HG03378 (cell line): ENCODE measurements around the gene MOK.

Source experiments
- ATAC-seq: cut with Tn5 transposase; IDR thresholded peaks from one replicate; pipeline ENCODE4 v1.9.1; 2021; ENCODE audit warnings: mild to moderate bottlenecking, moderate library complexity; ENCODE audit not compliant: unreplicated experiment

The MOK gene

DNA sequence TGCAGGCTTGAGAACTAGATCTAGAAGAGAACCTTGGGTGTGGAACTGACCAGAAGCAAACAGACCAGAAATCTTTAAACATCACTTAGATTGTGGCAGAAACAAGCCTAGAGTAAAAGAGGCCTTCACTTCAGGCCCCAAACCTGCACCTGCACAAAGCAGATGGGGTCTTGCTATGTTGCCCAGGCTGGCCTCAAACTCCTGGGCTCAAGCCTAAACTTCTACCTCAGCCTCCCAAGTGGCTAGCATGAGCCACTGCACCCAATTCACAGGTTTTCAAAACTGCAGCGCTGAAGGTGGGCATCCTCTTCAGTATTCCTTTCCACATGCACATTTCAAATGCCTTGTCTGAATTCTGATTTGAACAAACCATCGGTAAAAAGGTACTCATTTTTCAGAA lies 19.9 kb downstream of the MOK start:
- no peak for ATAC-seq

DNA sequence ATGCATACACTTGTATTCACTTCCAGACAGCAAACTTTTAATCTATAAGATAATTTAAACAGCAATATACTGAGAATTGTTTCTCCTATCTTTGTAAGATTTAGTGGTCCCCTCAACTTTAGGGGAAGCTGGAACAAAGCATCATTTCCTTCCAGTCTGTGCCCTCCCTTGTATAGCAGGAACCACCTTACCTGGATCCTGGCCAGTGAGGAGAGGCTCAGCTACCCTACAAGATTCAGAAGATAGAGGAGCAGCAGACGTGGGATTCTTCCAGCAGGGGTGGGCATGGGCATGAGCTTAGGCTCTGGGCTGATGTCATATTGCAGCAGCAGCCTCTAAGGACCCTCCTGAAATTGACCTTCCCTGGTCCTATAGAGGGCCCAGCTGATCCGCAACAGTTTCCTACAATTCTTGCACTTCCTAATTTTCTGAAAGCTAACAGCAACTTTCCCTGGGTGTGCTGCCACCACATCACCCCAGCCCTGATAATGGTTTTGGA lies 21.3 kb downstream of the MOK start:
- no peak for ATAC-seq

DNA sequence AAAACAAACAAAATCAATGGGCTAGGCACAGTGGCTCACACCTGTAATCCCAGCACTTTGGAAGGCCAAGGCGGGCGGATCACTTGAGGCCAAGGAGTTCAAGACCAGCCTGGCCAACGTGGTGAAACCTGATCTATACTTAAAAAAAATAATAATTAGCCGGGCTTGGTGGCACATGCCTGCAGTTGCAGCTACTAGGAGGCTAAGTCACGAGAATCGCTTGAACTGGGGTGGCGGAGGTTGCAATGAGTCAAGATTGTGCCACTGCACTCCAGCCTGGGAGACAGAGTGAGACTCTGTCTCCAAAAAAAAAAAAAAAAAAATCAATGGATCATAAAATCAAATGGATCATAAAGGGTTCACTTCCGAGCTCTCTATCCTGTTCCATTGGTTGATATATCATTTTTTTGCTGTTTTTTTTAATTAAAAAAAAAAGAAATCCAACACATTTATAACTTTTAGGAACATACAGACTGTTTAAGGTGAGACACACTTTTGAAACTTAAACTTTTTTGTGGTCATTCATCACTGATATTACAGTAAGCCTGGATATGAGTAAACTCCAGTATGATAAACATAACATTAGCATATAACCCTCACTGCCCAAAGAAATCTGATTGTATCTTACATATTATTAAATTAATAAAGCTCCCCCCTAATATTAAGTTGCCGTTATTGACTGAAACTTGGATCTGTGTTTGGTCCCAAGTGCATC lies 22.1 kb downstream of the MOK start:
- no peak for ATAC-seq

DNA sequence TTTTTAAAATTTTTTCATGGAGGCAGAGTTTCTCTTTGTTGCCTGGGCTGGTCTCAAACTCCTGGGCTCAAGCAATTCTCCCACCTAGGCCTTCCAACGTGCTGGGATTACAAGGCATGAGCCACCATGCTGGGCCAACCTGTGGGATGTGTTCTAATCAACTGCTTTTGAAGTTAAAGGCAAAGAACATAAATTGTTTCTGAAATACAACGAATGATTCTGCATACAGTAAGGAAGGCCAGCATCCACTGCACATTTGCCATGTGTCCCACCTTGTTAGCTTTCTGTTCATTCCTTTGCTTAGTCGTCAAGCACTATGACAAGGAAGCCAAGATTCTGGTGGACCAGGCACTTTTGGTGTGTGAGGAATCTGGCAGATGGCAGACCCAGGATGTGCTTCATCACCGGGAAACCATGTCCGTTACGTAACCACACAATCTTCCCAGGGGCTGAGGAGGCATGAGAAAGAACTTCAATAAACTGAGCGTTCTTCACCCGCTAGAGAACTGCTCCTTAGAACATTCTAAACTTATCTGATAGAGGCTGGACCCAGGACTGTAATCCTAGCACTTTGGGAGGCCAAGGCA lies 24.5 kb downstream of the MOK start:
- no peak for ATAC-seq

DNA sequence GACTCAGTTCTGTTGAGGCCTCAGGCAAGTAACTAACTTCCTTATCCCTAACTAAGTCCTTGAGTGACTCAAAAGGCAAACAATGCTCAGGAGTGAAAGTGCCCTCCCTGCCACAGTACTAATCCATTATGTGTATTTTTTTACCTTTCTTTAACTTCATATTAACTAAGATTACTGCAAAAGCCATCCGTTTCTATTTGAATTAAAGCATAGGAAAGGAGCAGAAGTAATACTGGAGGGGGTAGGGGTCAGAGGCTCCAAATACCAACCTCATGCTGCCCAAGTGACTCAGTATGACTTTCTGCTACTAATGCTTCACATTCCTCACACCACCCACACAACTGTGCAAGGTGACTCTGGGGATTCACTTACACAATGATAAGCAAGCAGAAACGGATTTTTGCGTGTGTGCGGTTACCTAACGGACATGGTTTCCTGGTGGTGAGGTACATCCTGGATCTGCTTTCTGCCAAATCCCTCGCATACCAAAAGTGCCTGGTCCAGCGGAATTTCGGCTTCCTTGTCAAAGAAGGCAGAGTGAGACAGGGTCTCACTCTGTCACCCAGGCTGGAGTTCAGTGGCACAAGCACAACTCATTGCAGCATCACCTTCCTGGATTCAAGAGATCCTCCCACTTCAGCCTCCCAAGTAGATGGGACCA lies 25.1 kb downstream of the MOK start:
- no peak for ATAC-seq

DNA sequence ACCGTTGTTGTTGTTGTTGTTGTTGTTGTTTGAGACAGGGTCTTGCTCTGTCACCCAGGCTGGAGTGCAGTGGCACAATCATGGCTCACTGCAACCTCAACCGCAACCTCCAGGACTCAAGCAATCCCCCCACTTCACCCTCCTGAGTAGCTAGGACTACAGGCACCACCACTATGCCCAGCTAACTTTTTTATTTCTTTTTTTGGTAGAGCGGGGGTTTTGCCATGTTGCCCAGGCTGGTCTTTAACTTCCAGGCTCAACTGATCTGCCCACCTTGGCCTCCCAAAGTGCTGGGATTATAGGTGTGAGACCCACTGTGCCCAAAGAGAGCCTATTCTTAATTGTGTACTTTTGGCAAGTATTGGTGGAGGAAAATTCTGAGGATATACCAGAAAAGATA lies 25.7 kb downstream of the MOK start:
- ATAC-seq, result no peak

DNA sequence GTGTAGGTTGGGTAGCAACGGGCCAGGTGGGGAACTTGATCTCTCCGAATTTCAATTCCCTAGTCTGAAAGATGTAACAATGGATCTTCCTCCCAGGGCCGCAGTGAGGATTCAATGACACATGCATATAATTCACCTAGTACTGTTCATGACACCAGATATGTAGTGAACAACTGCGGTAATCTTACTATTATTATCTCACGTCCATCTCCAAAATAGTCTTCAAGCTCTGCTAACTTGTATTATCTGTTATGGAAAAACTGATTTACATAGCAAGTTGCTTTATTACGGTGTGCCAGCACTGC lies 26.4 kb downstream of the MOK start:
- no peak for ATAC-seq

DNA sequence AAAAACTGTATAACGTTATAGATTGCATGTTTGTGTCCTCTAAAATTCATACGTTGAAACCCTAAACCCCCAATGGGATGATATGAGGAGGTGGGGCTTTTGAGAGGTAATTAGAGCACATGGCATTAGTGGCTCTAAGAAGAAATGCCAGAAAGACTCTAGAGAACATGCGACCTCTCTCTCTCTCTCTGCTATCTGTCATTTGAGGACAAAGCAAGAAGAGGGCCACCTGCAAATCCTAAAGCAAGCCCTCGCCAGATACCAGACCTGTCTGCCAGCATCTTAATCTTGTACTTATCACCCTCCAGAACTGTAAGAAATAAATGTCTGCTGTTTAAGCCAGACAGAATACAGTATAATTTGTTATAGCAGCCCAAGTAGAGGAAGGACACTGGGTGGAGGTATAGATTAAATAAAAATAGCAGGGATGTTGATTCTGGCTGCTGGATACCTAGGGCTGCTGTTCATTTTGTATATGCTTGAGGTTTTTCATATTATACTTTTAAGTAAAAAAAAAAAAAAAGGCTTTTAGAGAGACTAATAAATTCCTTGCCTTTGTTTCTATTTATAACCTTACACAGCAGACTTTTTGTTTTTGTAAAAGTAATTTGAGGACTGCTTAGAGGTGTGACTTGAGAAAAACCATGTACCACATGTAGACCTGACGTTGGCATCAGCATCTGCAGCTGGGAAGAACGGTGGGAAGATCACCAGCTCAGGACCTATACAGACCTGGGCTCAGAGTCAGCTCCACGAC lies 26.9 kb downstream of the MOK start:
- no peak for ATAC-seq

DNA sequence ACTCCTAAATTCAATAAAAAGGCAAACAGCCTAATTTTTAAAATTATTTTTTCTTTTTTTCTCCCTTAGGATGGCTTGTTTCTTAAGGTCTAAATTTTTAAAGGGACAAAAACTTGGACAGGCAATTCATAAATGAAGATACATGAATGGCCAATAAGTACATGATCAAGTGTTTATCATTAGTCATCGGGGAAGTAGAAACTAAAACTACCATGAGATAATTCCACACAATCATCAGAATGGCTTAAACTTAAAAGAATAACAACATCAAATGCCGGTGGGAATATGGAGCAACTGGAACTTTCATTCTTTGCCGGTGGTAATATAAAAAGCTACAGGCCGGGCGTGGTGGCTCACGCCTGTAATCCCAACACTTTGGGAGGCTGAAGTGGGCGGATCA lies 29.1 kb downstream of the MOK start:
- ATAC-seq, result no peak

DNA sequence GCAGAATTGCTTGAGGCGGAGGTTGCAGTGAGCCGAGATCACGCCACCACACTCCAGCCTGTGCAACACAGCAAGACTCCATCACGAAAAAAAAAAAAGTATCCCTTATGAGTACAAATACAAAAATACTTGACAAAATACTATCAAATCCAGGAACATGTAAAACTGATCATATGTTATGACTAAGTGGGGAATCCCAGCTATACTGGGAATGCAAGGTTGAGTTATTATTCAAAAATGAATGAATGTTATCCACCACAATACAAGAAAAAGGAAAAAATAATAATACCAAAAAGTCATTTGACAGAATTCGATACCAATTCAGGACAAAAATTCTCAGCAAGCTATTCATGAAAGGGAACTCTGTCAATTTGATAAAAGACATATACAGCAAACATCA lies 32.6 kb downstream of the MOK start:
- no peak for ATAC-seq

DNA sequence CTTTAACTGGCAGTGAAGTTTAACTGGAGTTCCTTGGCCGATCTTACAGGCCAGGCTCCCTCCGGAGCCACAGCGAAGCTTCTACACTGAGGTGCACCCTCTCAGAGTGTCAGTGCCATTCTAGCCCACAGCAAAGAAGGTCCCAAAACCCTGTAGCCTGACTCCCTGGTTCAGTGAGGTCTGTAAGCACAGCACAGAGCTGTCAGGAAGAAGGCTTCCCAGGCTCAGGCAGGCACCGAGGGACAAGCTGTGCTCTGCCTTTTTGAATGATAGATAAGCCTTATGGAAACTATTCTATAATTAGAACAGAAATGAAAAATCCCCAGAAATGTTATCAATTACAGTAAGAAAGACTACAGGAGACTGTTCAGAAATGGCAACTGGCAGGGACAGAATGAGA lies 40.2 kb downstream of the MOK start:
- ATAC-seq, result no peak

DNA sequence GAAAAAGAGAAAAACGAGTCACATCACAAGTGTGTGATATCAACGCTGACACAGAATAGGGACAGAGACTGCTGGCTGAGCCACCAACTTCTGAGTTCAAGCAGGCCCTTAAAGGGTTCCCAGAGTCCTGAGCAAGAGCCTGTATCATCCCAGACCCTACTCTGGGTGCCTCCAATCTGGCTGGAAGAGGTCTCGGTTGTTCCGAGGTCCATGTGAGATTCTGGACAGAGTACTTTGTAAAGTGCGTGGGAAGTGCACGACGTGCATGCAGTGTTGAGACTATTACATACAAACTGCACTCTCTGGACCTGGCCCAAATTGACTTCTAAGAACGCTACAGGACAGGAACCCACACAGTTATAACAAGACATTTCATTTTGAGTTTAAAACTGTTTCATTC lies 40.6 kb downstream of the MOK start:
- ATAC-seq, result no peak

DNA sequence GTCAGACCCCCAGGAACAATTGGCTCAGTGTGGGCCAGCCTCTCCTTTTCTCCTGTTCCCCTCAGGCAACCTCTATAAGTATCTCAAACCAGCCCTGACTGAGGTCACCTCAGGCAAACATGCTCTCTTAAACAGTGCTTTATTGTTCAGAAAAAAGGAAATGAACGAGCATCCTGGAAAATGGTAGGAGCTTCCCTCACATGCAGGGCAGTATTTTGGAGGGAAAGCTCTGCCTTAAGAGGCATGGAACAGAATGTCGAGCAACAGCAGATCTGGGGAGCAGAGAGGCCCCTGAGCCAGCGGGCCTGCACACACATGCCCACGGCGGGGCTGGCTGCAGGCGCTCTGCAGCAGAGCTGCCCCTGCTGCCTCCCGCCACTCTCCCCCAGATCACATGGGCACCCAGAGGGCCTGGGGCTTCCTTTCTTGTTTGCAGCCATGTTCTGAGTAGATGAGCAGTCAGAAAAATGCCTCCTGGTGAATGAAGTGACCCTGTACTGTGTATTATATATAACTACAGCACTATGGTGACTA lies 42.0 kb downstream of the MOK start:
- no peak for ATAC-seq

DNA sequence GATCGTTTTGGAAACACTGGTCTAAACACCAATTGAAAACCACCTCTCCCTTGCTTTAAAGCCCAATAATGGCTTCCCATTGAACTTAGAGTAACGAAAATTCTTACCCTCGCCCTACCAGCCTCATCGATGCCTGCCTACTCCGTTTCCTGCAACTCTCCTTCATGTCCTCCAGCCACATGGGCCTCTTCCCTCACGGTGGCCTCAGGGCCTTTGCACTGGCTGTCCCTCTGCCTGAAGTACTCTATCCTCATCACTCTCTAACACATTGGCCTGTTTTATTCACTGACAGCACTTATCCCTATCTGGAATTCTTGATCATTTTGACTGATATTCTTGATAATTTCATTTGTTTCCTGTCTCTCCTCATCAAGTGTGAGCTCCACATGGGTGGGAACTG lies 46.8 kb downstream of the MOK start:
- ATAC-seq, result no peak

DNA sequence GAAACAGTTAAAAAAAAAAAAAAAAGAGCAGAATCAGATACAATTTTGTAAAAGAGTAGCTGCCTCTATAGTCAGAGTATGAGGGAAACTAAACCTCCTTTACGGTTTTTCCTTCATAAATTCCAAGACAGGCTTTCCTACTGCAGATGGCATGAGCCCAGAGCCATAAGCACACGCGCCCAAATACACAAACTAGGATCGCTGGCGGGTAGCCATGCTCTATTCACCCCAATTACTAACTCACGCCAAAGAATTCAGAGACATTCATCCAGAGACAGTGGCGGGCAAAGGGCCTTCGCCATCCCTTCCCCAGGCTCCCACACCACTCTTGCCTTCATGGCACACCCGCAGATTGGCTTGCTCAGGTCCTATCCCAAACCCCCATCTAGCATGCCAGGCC lies 48.2 kb downstream of the MOK start:
- no peak for ATAC-seq

DNA sequence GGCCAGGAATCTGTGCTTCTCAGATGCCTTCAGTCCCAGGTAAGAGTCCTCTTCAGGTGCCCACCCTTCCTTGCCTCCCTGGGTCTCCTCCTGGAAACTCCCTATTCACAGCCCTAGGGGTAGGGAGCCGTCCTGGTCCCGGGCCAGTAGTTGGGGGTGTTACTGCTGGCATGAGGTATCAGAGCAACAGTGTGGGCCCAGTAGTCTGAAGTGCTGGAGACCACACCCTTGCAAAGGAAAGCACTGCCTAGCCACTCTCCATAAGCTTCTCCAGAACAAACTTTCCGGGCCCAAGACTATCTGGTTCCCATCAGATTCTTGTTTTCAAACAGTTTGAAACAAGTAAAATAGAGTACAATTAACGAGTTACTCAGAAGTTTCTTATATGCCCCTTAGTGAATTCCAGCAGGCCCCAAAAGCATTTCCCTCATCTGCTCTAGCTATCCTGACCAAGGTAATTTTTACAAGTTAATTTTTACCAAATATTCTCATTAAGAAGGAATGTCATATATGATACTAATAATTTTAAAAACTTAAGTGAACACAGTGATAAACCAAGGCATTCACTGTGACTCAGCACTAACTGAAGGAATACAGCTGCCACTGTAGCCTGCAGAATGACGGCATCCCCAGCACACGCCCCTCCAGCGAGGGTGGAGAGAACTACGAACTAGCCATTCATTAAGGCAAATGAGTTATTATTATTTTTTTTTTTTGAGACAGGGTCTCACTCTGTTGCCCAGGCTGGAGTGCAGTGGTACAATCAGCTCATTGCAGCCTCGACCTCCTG lies 49.4 kb downstream of the MOK start:
- no peak for ATAC-seq

DNA sequence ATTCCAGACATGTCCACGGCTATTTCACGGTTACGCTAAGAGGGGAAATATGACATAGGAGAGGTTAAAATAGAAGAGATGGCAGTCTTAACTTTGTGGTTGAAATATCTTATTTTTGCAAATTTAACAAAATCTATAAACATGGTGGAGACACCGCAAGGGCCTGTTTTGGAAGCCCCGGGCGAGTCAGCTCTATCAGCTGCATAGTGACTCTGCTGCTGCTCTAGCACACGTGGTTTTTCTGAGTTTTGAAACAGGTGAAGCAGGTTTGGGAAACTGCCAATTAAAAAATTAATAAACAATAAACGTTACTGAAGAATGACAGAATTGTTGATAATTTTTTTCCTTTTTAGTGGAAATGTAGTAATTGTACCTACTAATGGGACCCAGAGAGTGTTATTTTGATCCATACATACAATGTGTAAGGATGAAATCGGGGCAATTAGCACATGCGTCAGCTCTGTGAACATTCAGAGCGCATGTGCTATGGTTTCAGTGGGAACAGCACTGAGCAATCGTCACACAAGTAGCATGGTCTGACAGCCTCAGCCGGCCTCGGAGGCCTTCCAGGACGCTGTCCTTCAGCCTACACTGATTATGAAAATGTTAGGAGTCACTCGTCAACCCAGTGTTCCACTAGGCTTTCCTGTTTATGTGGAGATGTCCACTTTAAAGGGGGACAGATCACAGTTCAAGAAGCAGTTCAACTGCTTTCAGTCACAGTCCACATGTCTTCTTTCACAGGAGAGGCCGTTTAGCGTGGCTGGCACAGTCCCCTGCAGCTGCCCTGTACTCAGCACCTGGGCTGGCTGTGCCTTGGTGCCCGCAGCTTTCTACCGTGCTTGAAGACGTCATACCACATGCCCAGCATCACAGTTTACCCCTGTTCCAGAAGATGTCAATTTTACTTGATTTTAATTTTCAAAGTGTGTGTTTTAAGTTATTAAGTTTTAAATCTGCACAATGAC lies 51.8 kb downstream of the MOK start:
- ATAC-seq, result no peak

DNA sequence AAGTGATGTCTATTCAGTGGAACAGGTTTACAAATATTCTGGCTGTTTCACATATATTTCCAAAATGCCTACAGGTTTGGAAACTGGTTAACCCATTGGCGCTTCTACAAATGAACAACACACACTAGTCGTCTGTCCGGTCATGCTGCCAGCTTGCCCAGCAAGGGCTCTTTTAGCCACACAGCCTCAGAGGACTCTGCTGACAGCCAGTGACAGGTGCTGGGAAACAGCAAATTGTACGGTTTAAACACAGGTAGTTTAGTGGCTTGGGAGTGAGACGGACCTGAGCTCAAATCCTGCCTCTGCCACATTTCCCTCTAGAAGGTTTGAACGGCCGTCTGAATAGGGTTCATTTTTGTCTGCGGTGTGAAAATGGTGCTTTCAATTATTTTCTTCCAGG lies 53.8 kb downstream of the MOK start:
- no peak for ATAC-seq

DNA sequence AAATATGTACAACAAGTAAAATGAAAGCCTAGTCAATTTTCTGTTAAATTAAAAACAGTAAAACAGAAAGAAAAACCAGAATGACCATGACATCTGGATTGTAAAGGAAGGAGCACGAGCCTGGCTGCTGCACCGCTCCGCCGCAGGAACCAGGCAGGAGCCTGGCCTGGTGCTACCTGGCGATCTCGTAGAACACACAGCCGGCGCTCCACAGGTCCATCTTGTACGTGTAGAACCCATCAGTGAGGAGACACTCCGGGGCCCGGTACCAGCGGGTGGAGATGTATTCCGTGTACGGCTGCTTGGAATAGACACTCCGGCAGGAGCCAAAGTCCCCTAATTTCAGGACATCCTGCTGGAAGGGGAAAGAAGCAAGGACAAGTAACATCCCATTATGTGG lies 54.3 kb downstream of the MOK start:
- no peak for ATAC-seq

DNA sequence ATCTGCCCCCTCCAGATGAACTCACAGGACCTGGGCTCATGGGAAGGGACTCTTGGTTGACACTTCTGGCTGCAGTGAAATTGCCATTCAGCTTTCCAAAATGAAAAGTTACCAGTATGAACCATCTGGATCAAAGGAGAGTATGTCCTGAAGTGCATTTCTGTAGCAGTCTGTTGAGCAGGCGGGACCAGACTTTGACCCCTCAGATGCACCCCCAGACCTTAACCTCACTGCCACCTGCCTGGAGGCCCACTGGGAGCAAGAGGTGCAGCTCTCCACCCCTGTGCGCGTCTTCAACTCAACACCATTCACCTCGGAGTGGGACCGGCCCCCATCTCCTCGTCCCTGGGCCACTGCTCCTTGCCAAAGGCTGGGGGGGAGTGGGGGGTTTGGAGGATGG lies 55.0 kb downstream of the MOK start:
- no peak for ATAC-seq
